SK-N-SH (cell line): Measurements from ENCODE around the gene LACTBL1. TPM values are rescaled to one million over a fixed set of nuclear protein-coding genes. Genes with fewer than 3 reads are reported as not detected.
A peak's percentile ranks its signal among the peaks of the same experiment; 100 is the strongest.

ENCODE experiments used
- CTCF ChIA-PET: fragments of 300-600, 350-600 bp; formaldehyde crosslinking; extraction: SDS; loops from one replicate; lab custom pipeline; 2021; lab: Yijun Ruan, JAX
- POLR2A ChIA-PET: fragments of 350-600 bp; sonication (Branson Sonifier 250); formaldehyde crosslinking; extraction: SDS; loops from one replicate; lab custom pipeline; 2020; ENCODE audit warnings: antibody characterized with exemption, inconsistent platforms; lab: Yijun Ruan, JAX
- DNase-seq: peaks from one replicate; pipeline ENCODE4 v3.0.0; 2012
- H2AFZ ChIP-seq: fragments of 200-600 bp; sonication (generic); 2 replicates; pipeline ENCODE4 v1.8.1; 2016; ENCODE audit warnings: antibody characterized with exemption, mild to moderate bottlenecking, low read depth
- H3F3A ChIP-seq: fragments of 200-600 bp; sonication (generic); replicated peaks from 2 replicates; pipeline ENCODE3; 2016; ENCODE audit warnings: antibody characterized with exemption, mild to moderate bottlenecking; ENCODE audit not compliant: insufficient read depth
- H3K27ac ChIP-seq, 2 experiments: fragments of 200-500 bp in 1 of 2; fragments of 200-600 bp in 1 of 2; sonication (Bioruptor generic) in 1 of 2; sonication (generic), shearing (Covaris generic) in 1 of 2; 2 replicates each; pipeline versions ENCODE4 v1.5.1 to v1.6.1; 2014 to 2016; ENCODE audit warnings: low read depth in 2 of 2, inconsistent platforms in 1 of 2, low read length in 1 of 2, mild to moderate bottlenecking in 1 of 2, mixed read lengths in 1 of 2
- H3K27me3 ChIP-seq: fragments of 200-600 bp; sonication (generic), shearing (Covaris generic); 2 replicates; pipeline ENCODE4 v1.6.1; 2016; ENCODE audit warnings: mixed run types; ENCODE audit not compliant: insufficient read depth
- H3K36me3 ChIP-seq, 2 experiments: fragments of 200-500 bp in 1 of 2; fragments of 200-600 bp in 1 of 2; sonication (Bioruptor generic) in 1 of 2; sonication (generic) in 1 of 2; replicated peaks in 1 of 2; 2 replicates each; pipeline versions ENCODE3 to v1.5.1; 2014 to 2016; ENCODE audit warnings: low read length in 1 of 2, mild to moderate bottlenecking in 1 of 2; ENCODE audit not compliant: insufficient read depth in 2 of 2, control insufficient read depth in 1 of 2
- H3K4me1 ChIP-seq, 2 experiments: fragments of 200-500 bp in 1 of 2; fragments of 200-600 bp in 1 of 2; sonication (Bioruptor generic) in 1 of 2; sonication (generic), shearing (Covaris generic) in 1 of 2; 2 replicates each; pipeline versions ENCODE4 v1.5.1 to v1.6.1; 2014 to 2016; ENCODE audit warnings: low read depth in 1 of 2, low read length in 1 of 2, mixed run types in 1 of 2; ENCODE audit not compliant: insufficient read depth in 2 of 2, control insufficient read depth in 1 of 2
- H3K4me2 ChIP-seq: fragments of 200-600 bp; sonication (generic), shearing (Covaris generic); 2 replicates; pipeline ENCODE4 v1.6.1; 2017; ENCODE audit warnings: mixed run types
- H3K4me3 ChIP-seq, 2 experiments: fragments of 200-500 bp in 1 of 2; fragments of 200-600 bp in 1 of 2; sonication (Bioruptor generic) in 1 of 2; sonication (generic), shearing (Covaris generic) in 1 of 2; 2 replicates each; pipeline versions ENCODE4 v1.5.1 to v1.8.1; 2014 to 2016; ENCODE audit warnings: low read depth in 2 of 2, inconsistent platforms in 1 of 2, low read length in 1 of 2, mild to moderate bottlenecking in 1 of 2, mixed read lengths in 1 of 2, moderate library complexity in 1 of 2
- H3K79me2 ChIP-seq: fragments of 200-600 bp; sonication (generic); 2 replicates; pipeline ENCODE4 v1.8.1; 2017; ENCODE audit warnings: mild to moderate bottlenecking; ENCODE audit not compliant: insufficient read depth
- H3K9ac ChIP-seq: fragments of 200-600 bp; sonication (generic); 2 replicates; pipeline ENCODE4 v1.6.1; 2017; ENCODE audit warnings: mixed run types
- H3K9me2 ChIP-seq: fragments of 200-600 bp; sonication (generic); 2 replicates; pipeline ENCODE4 v1.6.1; 2017; ENCODE audit warnings: mixed run types
- H3K9me3 ChIP-seq: fragments of 200-600 bp; sonication (generic); 2 replicates; pipeline ENCODE4 v1.6.1; 2017; ENCODE audit warnings: mixed run types, mild to moderate bottlenecking, moderate library complexity
- H4K20me1 ChIP-seq: fragments of 200-600 bp; sonication (generic); 2 replicates; pipeline ENCODE4 v1.6.1; 2017; ENCODE audit warnings: mild to moderate bottlenecking, mixed run types; ENCODE audit not compliant: insufficient read depth
- CHD2 ChIP-seq: fragments of 150-350 bp; IDR thresholded peaks from 2 replicates; pipeline ENCODE4 v1.6.1; 2018; ENCODE audit warnings: low read length; ENCODE audit not compliant: partially characterized antibody
- FOXM1 ChIP-seq: IDR thresholded peaks from 2 replicates; pipeline ENCODE4 v1.4.0; 2012; ENCODE audit warnings: low read depth, mild to moderate bottlenecking
- IRF3 ChIP-seq: fragments of 150-350 bp; IDR thresholded peaks from 2 replicates; pipeline ENCODE4 v1.6.1; 2016; ENCODE audit warnings: mild to moderate bottlenecking, low read depth, low read length
- NFIC ChIP-seq: IDR thresholded peaks from 2 replicates; pipeline ENCODE4 v1.4.0; 2012; ENCODE audit warnings: borderline replicate concordance
- PBX3 ChIP-seq: IDR thresholded peaks from 2 replicates; pipeline ENCODE4; 2012
- POLR2AphosphoS5 ChIP-seq: IDR thresholded peaks from 2 replicates; pipeline ENCODE4 v1.6.1; 2012; ENCODE audit warnings: low read depth, low read length
- RAD21 ChIP-seq: IDR thresholded peaks from 2 replicates; pipeline ENCODE4 v1.6.1; 2012; ENCODE audit warnings: mild to moderate bottlenecking, low read length
- RFX5 ChIP-seq: IDR thresholded peaks from 2 replicates; pipeline ENCODE4 v1.6.1; 2012; ENCODE audit warnings: mild to moderate bottlenecking, improper control_type of control experiment, low read length
- RXRA ChIP-seq: IDR thresholded peaks from 2 replicates; pipeline ENCODE4 v1.4.0; 2012; ENCODE audit warnings: low read depth, mild to moderate bottlenecking, borderline replicate concordance
- SIN3A ChIP-seq: IDR thresholded peaks from 2 replicates; pipeline ENCODE4 v1.6.1; 2012; ENCODE audit warnings: low read depth, mild to moderate bottlenecking, low read length, moderate library complexity, borderline replicate concordance
- TAF1 ChIP-seq: IDR thresholded peaks from 2 replicates; pipeline ENCODE4 v1.6.1; 2012; ENCODE audit warnings: low read depth, mild to moderate bottlenecking, low read length, moderate library complexity, borderline replicate concordance
- TCF12 ChIP-seq: IDR thresholded peaks from 2 replicates; pipeline ENCODE4 v1.4.0; 2012
- TEAD4 ChIP-seq: IDR thresholded peaks from 2 replicates; pipeline ENCODE4 v1.4.0; 2012; ENCODE audit warnings: mild to moderate bottlenecking, borderline replicate concordance; ENCODE audit not compliant: insufficient read depth
- WGBS: methylation state at CpG from one replicate; pipeline ENCODE4 v1.1.6; 2017; ENCODE audit warnings: low lambda C conversion rate; 5-methylcytosine and 5-hydroxymethylcytosine counted together
- polyA plus RNA-seq, 3 experiments: library from polyadenylated mRNA; depleted of rRNA; stranded (reverse); fragments of >200 nt; gene quantifications; 2 replicates each; pipeline ENCODE4 v1.2.3, GENCODE V29; 2012

Gene LACTBL1
- polyA plus RNA-seq (2012; rRNA removed), result not detected in 2 replicates
- not detected in 2 replicates for polyA plus RNA-seq (2012; cell fraction: cytosol; rRNA removed)
- polyA plus RNA-seq (2012; cell fraction: nucleus; rRNA removed), result not detected in 2 replicates

GRCh38 chr1:22972760-22973159 is at the start of gene LACTBL1:
Gene LACTBL1 (minus strand): TSS chr1:22972866. CDS start chr1:22972316, 550 bp downstream.
- no peaks in the 10 kb centered on the region for H3K79me2 ChIP-seq
- no peak within 1 kb of the TSS for H3K4me2 ChIP-seq
- CTCF ChIA-PET, result interaction anchor here (0.9 to 11.2 kb wide), 6 partner anchors 9 to 307 kb away, joined by 3 to 159 read pairs (median 6); no protein-coding TSS in a partner anchor
- H3K9me2 ChIP-seq, result no peaks in the 10 kb centered on the region
- H3K36me3 ChIP-seq, result no peaks in the 10 kb centered on the region
- H4K20me1 ChIP-seq, result no peaks in the 10 kb centered on the region
- 75% methylated on average over 4 of the region's 5 CpGs for WGBS
- DNase-seq, result no peak
- no peaks in the 10 kb centered on the region for H3K27me3 ChIP-seq
- no peaks in the 10 kb centered on the region for H3K9me3 ChIP-seq
- POLR2A ChIA-PET, result no interaction called here
- H3F3A ChIP-seq, result no peaks in the 10 kb centered on the region
- no peak for TF ChIP-seq IRF3
- no peak for TF ChIP-seq CHD2
- no peak for TF ChIP-seq SIN3A
- no peak for TF ChIP-seq PBX3
- no peak for TF ChIP-seq RXRA
- no peak for TF ChIP-seq TEAD4
- TF ChIP-seq TAF1, result no peak
- TF ChIP-seq POLR2AphosphoS5, result no peak
- H3K27ac ChIP-seq, result no peak within 1 kb of the TSS
- H3K4me3 ChIP-seq, result no peak within 1 kb of the TSS
- H2AFZ ChIP-seq, result no peak within 1 kb of the TSS
- H3K9ac ChIP-seq, result no peak within 1 kb of the TSS
- peaks cover 13% of the 10 kb centered on the region in 2 experiments; a peak in 3 of 4 replicates for H3K4me1 ChIP-seq

GRCh38 chr1:23021834-23022233 is 49.2 kb upstream of the LACTBL1 start:
- Histone ChIP-seq H2AFZ (no peak overlapping the region), H3K79me2 (peaks cover 75% of the 10 kb centered on the region), H3K27me3 (no peaks in the 10 kb centered on the region), H3K27ac (no peak overlapping the region), H3K9me2 (no peaks in the 10 kb centered on the region), H3F3A (no peaks in the 10 kb centered on the region), H3K9me3 (no peaks in the 10 kb centered on the region), H3K9ac (no peak overlapping the region), H3K4me2 (peak overlapping the region; percentile 81), H3K4me1 (no peaks in the 10 kb centered on the region), H4K20me1 (peaks cover 49% of the 10 kb centered on the region), H3K4me3 (peak overlapping the region in 1 of 2 experiments; percentile 75; a peak in 1 of 4 replicates), H3K36me3 (peaks cover 0 to 11% of the 10 kb centered on the region in 2 experiments)
- ChIA-PET CTCF (no interaction called here), POLR2A (no interaction called here)
- no peak for TF ChIP-seq TCF12
- no peak for TF ChIP-seq FOXM1
- no peak for TF ChIP-seq NFIC
- no peak for TF ChIP-seq RAD21
- no peak for TF ChIP-seq RFX5
- WGBS, result 96% methylated on average over 2 of the region's 2 CpGs
- no peak for DNase-seq
